NCI-H2227 (cell line): ENCODE data around the gene CYP1A2.
A peak's percentile ranks its signal among the peaks of the same experiment; 100 is the strongest.

Experiments
- DNase-seq: peaks from one replicate; lab custom pipeline; 2025; ENCODE audit not compliant: unreplicated experiment; lab: John Stamatoyannopoulos, UW

CYP1A2 gene

DNA sequence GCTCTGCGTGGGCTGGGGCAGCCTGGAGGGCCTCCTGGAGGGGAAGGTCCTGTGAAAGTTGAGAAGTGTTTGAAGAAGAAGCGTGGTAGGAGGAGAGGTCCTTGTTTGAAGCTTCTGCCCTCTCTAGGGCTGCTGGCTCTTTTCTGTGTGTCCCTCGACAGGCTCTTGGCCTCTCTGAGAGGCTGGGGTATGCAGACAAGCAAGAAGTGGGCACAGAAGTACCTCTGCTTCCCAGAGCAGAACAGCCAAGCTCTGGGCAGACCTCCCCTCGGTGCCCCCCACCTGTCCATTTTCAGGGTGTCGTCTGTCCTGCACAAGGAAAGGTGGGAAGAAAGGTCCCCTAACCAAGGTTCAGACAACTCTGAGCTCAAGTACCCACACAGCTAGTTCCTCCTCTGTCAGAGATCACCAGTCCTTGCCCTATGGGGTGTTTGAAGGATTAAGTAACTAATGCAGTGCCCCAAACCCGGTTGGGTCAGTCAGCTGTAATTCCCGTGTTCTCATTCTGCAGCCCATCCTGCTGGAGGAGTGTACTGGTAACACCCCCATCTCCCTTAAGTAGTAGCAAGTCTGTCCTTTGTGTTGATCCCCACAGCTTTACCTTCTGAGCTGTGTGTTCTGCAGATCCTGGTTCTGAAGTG, 39.5 kb downstream of the CYP1A2 start:
- DNase-seq = no peak

DNA sequence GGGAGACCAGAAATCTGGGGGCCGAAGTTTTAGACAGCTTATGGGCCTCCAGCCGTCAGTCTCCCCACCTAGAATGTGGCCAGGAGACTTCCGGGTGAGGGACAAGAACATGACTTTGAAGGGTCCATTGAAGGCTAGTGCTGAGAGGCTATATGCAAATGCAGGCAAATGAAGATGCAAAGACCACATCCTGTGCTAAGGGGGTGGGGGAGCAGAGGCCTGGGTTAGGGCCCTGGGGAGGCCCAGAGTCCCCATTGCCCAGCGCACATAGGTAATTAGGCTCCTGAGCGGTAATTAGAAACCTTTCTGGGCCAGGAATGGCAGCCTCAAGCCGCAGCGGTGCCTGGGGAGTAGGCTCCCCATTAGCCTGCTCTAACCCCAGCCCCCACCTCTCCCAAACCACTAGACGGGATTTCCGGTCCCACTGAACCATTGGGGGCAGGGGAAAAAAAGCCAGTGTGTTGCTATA, 40.1 kb downstream of the CYP1A2 start:
- DNase-seq = no peak

DNA sequence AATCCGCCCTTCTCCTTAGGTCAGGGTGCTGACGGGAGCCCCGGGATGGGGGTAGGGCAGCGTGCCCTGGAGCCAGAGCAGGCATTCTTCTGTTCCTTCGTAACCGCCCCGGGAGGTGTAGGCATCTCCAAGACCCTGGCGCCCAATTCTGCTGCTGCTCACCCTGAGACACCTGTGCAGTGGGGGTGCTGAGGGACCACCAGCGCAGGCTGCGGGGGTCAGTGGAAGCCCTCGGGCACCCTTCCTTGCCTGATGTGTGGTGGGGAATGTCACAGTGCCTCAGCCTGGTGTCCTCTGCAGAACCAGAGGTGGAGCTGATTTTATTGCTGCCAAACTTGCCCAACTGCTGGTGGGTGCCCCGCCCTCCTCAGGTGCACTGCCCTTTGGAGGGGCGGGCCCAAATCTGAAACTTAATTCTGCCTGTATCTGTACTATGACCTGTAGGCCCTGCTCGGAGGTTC, 40.6 kb downstream of the CYP1A2 start:
- DNase-seq = no peak

DNA sequence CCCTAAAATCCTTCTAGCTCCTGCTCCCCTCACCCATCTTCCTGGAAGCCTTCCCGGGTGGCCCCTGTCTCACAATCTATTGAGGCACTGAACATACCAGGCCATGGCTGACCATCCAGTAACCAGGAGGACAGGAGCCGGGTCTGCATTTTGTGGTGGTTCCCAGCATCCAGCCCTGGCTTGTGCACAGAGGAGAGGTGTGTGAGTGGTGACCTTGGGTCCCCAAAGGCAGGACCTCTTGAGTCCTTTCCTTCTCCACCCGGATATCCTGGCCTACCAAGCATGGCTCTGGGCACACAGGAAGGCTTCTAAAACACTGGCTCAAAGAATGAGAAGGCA, 41.1 kb downstream of the CYP1A2 start:
- DNase-seq = no peak

DNA sequence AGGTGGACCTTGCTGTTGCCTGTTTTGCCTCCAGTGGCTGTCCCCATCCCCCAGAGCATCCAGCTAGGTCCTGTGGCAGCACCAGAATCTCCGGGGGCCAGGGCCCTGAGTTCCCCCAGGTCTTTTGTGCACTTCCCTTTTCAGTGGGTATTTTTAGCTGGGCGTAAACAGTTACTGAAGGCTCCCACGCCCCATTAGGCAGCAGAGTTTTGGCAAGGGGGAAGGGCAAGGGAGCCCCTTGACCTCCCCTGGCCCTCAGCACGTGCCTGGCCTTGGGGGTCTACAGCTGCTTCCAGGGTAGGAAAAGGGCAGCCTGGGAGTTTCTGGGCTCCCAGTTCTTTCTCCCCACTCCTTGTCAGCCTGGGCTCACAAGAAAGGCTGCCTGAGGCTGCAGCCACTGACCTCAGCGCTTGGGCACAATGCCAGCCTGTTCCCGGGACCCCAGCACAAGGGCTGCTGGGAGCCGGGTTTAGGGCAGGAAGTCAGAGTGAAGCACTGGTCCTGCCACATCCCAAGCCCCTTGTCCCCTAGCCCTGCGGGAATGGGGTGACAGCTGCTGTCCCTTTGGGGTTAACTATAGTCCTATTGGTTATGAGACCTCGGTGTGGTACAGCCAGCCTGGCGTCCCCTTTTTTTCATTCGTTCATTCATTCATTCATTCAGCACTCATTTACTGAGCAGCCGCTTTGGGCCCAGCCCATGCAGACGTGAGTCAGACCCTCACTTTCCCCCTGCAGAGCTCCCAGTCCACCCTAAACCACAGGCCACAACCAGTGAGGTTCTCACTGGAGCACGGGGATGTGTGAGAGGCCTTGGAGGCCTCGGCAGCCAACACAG, 41.7 kb downstream of the CYP1A2 start:
- DNase-seq = no peak

DNA sequence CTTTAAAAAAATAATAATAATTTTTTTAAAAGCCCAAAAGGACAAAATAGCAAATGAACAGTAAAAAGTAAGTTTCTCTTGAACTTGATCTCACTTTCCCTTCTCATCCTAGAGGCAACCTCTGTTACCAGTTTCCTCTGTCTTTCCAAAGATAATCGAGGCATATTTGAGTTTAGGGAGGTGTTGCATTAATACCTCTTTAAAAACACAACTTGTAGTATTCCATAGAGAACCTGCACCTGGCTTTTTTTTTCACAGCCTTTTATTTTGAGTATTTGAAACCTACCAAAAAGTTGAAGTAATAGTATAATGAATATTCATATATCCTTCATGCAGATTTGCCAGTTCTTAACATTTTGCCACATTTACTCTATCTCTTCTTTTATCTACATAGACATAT, 42.4 kb downstream of the CYP1A2 start:
- DNase-seq = no peak

DNA sequence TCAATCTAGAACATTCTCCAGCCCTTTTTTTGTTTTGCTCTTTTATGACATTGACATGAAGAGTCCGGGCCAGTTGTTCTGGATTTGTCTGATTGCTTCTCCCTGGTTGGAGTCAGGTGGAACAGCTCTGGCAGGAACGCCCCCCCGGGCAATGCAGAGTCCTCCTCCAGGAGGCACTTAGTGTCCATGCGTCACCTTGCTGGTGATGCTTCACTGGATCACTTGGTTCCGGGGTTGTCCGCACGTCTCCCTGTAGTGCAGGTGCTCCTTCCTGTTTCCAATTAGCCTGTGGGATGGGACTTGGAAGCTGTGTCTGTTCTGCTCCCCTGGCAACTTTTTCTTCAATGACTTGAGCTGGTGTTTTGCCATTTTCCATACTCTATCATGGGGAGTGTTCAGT, 43.0 kb downstream of the CYP1A2 start:
- no peak for DNase-seq

DNA sequence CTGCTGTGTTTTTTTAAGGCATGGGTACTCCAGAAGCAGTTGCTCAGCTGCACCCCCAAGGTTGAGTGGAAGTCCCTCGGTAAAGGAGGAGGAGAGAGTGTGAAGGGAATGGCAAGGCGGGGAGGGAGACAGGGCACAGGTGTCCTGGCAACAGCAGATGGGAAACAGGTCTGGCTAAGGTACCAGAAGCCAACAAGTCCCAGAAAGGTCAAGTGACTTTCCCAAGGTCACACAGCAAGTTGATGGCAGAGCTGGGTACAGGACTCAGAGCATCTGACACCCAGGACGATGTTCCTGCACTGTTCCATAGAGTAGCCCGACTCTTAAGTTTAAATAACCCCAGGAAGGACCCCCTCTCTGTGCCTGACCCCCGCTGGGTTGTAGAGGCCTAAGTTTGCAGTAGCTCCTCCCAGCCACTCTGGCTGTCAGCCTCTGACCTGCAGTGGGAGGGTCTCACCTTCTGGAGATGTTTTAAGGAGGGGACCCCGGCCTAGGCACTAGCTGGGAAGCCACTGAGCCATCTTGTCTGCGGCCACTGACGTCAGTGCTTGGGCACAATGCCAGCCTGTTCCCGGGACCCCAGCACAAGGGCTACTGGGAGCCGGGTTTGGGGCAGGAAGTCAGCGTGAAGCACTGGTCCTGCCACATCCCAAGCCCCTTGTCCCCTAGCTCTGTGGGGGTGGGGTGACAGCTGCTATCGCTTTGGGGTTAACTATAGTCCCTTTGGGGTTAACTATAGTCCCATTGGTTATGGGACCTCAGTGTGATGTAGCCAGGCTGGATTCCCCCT, 43.8 kb downstream of the CYP1A2 start:
- no peak for DNase-seq

DNA sequence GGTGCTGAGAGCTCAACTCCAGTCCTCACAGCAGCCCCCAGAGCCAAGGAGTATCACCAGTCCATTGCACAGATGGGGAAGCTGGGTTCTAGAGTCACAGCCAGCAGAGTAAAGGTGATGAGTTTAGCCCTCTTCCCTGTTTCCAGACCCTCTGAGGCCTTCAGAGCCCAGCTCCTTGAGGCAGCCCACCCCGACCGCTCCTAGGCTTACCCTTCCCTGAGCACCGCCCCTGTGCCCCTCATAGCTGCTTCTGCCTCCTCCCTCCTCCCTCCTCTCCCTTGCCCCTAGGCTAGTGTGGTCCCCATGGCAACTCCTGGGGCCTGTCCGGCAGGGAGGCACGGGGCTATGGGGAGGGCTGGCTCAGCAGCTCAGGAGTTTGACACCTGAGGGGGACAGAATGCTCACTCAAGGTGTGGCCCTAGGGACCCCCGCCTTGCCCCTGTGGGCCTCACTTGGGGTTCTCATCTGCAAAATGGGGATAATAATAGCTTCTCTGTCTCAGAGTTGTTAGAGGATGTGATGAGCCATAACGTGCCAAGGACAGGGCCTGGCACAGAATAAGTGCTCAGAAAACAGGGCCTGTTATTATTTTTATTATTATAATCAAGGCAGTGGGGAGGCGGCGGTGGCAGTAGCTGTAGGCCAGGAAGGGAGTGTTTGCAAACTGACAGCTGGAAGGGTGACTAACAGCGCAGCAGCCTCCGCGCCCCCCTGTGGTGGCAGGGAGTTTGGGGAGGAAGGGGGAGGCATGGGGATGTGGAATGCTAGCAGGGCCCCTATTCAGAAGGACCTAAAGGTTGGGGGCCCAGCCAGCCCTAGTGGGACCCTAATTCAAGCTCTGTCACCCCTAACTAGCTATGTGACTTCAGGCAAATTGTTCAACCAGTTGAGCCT, 44.7 kb downstream of the CYP1A2 start:
- DNase-seq = no peak

DNA sequence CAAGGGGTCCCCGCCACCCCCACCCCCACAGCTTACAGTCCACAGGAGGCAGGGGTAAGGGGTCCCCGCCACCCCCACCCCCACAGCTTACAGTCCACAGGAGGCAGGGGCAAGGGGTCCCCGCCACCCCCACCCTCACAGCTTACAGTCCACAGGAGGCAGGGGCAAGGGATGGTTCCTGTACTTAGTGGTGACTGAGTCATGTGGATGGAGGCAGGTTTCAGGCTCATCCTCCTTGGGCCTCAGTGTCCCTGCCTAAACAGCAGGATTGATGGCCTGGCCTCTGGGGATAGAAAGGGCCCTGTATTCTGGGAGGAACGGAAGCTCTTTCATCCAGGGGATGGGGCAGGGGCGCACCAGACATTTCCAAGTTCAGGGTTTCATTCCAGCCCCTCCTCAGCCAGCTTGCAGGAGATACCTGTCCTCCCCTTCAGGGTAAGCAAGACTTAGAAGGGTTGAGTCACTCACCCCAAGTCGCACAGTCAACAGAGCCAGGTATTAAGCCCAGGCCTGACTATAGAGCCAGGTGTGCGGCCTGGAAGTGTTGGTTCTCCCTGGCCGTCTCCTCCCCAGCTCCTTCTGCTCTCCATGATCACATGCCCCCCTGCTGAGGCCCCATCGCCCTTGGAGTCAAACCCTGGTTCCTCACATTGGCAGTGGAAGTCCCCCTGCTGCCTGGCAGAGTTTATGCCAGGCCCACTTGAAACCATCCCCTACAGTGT, 45.8 kb downstream of the CYP1A2 start:
- DNase-seq = no peak

DNA sequence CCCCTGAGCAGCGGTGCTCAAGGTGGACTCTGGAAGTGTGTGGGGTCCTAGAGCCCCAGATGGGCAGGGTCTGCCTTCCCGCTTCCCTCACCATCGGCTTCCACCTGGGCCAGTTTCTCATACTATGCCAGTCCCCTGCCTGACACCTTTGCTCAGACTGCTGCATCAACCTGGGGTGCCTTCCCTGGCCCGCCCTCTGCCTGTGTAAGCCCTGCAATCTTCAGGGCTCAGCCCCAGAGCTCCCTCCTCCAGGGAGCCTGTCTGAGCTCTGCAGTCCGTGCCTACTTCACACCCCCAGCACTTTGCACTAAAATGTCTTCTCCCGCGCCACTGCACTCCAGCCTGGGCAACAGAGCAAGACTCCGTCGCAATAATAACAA, 46.3 kb downstream of the CYP1A2 start:
- no peak for DNase-seq

DNA sequence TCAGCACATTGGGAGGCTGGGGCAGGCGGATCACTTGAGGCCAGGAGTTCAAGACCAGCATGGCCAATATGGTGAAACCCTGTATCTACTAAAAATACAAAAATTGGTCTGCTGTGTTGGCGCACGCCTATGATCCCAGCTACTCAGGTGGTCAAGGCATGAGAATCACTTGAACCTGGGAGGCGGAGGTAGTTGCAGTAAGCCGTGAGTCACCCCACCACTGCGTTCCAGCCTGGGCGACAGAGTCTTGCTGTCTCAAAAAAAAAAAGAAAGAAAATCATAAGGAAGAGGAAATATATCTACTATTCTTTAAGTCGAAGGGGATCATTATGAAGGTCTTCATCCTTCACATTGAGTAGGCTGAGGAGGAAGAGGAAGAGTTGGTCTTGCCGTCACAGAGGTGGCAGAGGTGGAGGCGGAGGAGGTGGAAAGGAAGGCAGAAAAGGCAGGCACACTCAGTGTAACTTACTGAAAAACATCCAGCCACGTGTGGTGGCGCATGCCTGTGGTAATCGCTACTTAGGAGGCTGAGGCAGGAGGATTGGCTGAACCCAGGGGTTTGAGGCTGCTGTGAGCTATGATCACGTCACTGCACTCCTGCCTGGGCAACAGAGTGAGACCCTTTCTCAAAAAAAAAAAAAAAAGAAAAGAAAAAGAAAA, 47.5 kb downstream of the CYP1A2 start:
- DNase-seq = no peak

DNA sequence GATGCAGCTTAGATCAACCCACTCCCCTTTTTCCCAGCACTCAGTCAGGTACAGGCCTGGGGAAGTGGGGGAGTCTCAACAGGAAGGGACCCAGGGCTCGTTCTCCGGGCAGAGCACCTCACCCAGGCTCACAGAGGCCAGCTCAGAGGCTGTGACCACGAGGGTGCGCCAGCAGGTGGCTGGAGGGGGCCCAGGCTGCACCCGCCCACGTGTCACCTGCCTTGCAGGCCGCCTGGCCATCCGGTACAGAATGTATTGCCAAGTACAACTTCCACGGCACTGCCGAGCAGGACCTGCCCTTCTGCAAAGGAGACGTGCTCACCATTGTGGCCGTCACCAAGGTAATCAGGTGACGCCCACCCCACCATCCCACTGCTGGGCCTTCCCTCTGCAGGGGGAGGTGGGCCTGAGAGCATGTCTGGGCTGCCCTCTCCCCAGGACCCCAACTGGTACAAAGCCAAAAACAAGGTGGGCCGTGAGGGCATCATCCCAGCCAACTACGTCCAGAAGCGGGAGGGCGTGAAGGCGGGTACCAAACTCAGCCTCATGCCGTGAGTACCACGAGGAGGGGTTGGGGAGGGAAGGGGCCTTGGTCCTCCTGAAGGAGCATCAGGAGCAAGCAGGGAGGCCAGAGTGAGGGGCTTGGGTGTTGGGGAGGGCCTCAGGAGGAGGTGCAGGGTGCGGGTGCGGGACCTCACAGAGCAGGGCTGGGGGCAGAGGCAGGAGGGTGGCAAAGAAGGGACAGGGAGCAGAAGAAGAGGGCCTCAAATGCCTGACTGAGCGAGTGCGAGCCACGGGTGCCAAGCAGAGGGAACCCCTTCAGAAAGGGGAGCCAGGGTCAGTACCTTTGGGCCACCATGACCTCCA, 50.0 kb downstream of the CYP1A2 start:
- DNase-seq = no peak

DNA sequence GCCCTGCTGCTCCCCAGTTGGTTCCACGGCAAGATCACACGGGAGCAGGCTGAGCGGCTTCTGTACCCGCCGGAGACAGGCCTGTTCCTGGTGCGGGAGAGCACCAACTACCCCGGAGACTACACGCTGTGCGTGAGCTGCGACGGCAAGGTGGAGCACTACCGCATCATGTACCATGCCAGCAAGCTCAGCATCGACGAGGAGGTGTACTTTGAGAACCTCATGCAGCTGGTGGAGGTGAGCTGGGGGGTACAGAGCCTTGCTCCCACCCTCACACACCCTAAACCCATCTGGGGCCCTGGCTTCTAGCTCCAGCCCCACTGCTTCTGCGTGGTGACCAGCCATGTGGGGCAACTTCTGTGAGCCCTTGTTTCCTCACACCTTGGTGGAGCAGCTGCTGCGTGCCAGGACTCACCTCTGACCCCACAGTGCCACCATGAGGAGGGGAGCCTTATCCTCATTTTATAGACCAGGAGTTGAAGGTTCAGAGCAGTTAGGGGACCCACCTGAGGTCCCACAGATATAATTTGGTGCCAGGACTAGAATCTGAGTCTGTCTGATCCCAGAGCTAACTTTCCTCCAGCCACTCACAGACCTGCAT, 50.7 kb downstream of the CYP1A2 start:
- DNase-seq = no peak

DNA sequence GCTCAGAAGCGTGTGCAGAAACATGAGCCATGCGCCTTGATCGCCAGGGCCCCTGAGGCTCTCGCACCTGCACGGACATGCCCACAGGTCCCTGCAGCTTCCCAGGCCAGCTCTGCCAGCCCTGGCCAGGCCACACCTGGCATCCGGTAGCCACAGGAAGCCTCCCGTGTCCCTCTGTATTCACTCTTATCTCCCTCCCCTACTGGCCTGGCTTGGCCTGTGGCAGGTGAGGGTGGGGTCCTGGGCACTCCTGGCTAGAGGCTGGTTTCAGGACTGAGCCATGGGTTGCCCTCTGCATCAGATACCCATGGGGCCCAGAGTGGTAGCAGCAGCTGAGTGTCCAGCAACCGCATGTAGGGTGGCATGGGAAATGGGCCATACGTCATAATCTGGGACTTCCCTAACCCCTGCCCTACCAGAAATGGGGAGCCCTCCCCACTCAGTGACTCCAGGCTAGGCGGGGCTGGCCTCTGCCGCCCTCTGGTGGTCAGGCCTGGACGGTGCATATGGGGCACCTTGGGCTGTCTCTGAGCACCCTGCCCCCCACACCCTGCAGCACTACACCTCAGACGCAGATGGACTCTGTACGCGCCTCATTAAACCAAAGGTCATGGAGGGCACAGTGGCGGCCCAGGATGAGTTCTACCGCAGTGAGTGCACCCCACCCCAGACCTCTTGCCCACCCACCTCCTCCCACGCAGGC, 51.4 kb downstream of the CYP1A2 start:
- DNase-seq = peak; percentile 51

DNA sequence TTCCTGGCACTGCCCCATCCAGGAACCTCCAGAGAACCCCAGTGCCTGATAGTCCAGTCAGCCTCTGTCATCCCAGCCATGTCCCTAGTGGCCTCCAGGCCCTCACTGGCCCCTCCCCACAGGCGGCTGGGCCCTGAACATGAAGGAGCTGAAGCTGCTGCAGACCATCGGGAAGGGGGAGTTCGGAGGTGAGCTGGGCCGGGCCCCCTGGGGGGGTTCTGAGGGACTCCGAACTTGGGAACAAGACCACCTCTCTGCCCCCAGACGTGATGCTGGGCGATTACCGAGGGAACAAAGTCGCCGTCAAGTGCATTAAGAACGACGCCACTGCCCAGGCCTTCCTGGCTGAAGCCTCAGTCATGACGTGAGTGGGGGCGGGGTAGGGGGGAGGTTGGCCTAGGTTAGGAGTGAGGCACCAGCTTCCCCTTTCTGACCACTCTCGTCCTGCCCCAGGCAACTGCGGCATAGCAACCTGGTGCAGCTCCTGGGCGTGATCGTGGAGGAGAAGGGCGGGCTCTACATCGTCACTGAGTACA, 52.0 kb downstream of the CYP1A2 start:
- DNase-seq = no peak

DNA sequence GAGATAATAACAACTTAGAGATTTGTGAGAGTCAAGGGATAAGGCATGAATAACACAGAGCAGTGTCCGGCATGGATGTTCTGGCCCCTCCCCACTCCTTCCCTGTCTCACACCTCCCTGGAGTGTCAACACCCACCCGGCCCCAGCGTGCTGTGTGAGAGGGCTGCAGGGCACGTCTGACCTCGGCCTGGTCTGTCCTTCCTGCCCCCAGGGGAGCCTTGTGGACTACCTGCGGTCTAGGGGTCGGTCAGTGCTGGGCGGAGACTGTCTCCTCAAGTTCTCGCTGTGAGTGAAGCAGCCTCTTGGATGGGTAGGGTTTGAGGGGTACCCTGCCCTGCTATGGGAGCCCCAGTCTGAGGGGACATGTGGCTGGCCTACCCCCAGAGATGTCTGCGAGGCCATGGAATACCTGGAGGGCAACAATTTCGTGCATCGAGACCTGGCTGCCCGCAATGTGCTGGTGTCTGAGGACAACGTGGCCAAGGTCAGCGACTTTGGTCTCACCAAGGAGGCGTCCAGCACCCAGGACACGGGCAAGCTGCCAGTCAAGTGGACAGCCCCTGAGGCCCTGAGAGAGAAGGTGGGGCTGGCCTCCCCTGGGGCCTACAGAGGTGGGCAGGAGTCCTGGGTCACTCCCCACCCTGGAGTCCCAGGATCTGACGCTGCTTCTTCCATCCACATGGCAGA, 52.8 kb downstream of the CYP1A2 start:
- no peak for DNase-seq
